ENCODE measurements around the gene ATG7.

DNA sequence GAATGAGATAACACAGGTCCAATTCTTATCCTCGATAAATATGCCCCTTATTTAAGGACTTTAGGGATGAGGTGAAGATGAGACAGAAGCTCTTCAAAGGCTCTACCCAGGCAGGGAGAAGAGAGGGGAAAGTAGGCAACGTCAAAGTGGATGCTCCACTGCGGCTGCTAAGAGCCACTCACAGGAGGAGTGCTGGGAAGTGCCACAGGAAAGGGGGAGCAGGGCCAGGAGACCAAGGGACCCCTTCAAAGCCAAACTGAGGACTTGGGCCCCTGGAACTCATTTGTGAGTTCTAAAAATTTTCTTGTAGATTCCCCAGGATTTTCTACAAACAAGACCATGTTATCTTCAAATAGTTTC lies 47.3 kb upstream of the ATG7 start:
- TF ChIP-seq EZH2 (IDR thresholded peaks at IDR 0.05; ENCODE audit: low read depth), result no peak
- TF ChIP-seq, protein P1, sequence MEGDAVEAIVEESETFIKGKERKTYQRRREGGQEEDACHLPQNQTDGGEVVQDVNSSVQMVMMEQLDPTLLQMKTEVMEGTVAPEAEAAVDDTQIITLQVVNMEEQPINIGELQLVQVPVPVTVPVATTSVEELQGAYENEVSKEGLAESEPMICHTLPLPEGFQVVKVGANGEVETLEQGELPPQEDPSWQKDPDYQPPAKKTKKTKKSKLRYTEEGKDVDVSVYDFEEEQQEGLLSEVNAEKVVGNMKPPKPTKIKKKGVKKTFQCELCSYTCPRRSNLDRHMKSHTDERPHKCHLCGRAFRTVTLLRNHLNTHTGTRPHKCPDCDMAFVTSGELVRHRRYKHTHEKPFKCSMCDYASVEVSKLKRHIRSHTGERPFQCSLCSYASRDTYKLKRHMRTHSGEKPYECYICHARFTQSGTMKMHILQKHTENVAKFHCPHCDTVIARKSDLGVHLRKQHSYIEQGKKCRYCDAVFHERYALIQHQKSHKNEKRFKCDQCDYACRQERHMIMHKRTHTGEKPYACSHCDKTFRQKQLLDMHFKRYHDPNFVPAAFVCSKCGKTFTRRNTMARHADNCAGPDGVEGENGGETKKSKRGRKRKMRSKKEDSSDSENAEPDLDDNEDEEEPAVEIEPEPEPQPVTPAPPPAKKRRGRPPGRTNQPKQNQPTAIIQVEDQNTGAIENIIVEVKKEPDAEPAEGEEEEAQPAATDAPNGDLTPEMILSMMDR (conservative IDR thresholded peaks at IDR 0.05), result no peak

All from PC-9 (cell line).